ENCODE data around the gene HID1. TPM values are rescaled to one million over a fixed set of nuclear protein-coding genes. Genes with fewer than 3 reads are reported as not detected.
A peak's percentile ranks its signal among the peaks of the same experiment; 100 is the strongest.
"Not testable (repeated sequence)": the region's sequence is repeated elsewhere in the genome, so short reads cannot be mapped to it uniquely, and the experiment has no call there.

The HID1 gene
- total and polyA plus RNA-seq, 2 experiments from 2014 or later = 8.7 to 10.9 TPM

DNA sequence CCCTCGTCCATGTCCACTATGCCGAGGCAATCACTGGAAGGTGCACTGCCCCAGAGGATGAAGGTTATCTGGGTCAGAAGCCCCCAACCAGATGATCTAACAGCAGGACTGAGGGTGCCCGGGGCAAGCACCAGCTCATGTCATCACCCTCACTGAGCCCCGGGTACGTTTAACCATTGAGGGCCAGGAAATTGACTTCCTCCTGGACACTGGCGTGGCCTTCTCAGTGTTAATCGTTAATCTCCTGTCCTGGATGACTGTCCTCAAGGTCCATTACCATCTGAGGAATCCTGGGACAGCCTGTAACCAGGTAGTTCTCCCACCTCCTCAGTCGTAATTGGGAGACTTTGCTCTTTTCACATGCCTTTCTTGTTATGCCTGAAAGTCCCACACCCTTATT lies 61.1 kb downstream of the HID1 start:
- H3K36me3 ChIP-seq (ENCODE audit: insufficient read depth); DNase-seq (ENCODE audit: low spot score); H3K9me3 Mint-ChIP-seq; ATAC-seq; H3K4me3 ChIP-seq; H4K20me1 ChIP-seq (replicated peaks; ENCODE audit: insufficient read depth); H3K9me2 ChIP-seq (ENCODE audit: insufficient read depth); H3K4me3 Mint-ChIP-seq; H3K36me3 Mint-ChIP-seq (ENCODE audit: low read depth); H3K79me2 ChIP-seq (replicated peaks; ENCODE audit: insufficient read depth); H3F3A ChIP-seq (replicated peaks; ENCODE audit: low read depth); H3K27ac Mint-ChIP-seq; H2AFZ ChIP-seq; H3K4me2 ChIP-seq; H3K27me3 ChIP-seq (ENCODE audit: insufficient read depth); H3K27ac ChIP-seq (ENCODE audit: low read depth): not testable (repeated sequence)
- peaks cover 36% of the 10 kb centered on the region for H3K4me1 Mint-ChIP-seq
- H3K27me3 Mint-ChIP-seq (ENCODE audit: insufficient read depth, low read depth, poor library complexity) = peaks cover 11% of the 10 kb centered on the region
- H3K4me1 ChIP-seq (ENCODE audit: insufficient read depth) = peaks cover 31% of the 10 kb centered on the region

DNA sequence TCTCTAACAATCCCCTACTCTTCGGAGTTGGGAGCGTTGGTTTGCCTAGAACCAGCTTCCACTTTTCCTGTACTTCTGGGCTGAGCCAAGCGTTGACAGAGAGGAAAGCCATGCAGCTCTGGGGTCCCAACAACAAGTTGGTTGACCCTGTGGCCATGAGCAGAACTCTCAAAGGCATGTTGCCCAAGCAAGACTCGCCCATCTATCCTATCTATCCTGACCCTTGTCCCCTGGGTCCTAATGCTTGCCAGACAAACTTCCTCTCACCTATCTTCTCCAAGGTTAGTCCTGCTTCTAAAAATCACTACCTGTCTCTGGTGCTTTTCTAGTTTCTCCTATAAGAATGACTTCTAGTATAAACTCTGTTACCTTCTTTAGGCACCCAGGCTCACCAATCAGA lies 63.5 kb downstream of the HID1 start:
- H4K20me1 ChIP-seq (replicated peaks; ENCODE audit: insufficient read depth); H3K79me2 ChIP-seq (replicated peaks; ENCODE audit: insufficient read depth); H3K36me3 Mint-ChIP-seq (ENCODE audit: low read depth); H3K9me3 Mint-ChIP-seq; H3K36me3 ChIP-seq (ENCODE audit: insufficient read depth); H3K9me2 ChIP-seq (ENCODE audit: insufficient read depth); H3K27me3 ChIP-seq (ENCODE audit: insufficient read depth); H3K4me3 ChIP-seq; H3F3A ChIP-seq (replicated peaks; ENCODE audit: low read depth); H3K27me3 Mint-ChIP-seq (ENCODE audit: insufficient read depth, low read depth, poor library complexity); ATAC-seq; H3K27ac ChIP-seq (ENCODE audit: low read depth); H3K27ac Mint-ChIP-seq: not testable (repeated sequence)
- Histone ChIP-seq H3K4me2 (peak overlapping the region; percentile 66; the same call in 1 of the 2 replicates), H3K4me1 (ENCODE audit: insufficient read depth) (peaks cover 31% of the 10 kb centered on the region), H2AFZ (peak overlapping the region; percentile 87)
- peak; percentile 62 for DNase-seq (ENCODE audit: low spot score)
- Mint-ChIP-seq H3K4me1 (peaks cover 36% of the 10 kb centered on the region), H3K4me3 (peak overlapping the region; percentile 28; the same call in 1 of the 3 replicates)
- TF ChIP-seq, protein P1, sequence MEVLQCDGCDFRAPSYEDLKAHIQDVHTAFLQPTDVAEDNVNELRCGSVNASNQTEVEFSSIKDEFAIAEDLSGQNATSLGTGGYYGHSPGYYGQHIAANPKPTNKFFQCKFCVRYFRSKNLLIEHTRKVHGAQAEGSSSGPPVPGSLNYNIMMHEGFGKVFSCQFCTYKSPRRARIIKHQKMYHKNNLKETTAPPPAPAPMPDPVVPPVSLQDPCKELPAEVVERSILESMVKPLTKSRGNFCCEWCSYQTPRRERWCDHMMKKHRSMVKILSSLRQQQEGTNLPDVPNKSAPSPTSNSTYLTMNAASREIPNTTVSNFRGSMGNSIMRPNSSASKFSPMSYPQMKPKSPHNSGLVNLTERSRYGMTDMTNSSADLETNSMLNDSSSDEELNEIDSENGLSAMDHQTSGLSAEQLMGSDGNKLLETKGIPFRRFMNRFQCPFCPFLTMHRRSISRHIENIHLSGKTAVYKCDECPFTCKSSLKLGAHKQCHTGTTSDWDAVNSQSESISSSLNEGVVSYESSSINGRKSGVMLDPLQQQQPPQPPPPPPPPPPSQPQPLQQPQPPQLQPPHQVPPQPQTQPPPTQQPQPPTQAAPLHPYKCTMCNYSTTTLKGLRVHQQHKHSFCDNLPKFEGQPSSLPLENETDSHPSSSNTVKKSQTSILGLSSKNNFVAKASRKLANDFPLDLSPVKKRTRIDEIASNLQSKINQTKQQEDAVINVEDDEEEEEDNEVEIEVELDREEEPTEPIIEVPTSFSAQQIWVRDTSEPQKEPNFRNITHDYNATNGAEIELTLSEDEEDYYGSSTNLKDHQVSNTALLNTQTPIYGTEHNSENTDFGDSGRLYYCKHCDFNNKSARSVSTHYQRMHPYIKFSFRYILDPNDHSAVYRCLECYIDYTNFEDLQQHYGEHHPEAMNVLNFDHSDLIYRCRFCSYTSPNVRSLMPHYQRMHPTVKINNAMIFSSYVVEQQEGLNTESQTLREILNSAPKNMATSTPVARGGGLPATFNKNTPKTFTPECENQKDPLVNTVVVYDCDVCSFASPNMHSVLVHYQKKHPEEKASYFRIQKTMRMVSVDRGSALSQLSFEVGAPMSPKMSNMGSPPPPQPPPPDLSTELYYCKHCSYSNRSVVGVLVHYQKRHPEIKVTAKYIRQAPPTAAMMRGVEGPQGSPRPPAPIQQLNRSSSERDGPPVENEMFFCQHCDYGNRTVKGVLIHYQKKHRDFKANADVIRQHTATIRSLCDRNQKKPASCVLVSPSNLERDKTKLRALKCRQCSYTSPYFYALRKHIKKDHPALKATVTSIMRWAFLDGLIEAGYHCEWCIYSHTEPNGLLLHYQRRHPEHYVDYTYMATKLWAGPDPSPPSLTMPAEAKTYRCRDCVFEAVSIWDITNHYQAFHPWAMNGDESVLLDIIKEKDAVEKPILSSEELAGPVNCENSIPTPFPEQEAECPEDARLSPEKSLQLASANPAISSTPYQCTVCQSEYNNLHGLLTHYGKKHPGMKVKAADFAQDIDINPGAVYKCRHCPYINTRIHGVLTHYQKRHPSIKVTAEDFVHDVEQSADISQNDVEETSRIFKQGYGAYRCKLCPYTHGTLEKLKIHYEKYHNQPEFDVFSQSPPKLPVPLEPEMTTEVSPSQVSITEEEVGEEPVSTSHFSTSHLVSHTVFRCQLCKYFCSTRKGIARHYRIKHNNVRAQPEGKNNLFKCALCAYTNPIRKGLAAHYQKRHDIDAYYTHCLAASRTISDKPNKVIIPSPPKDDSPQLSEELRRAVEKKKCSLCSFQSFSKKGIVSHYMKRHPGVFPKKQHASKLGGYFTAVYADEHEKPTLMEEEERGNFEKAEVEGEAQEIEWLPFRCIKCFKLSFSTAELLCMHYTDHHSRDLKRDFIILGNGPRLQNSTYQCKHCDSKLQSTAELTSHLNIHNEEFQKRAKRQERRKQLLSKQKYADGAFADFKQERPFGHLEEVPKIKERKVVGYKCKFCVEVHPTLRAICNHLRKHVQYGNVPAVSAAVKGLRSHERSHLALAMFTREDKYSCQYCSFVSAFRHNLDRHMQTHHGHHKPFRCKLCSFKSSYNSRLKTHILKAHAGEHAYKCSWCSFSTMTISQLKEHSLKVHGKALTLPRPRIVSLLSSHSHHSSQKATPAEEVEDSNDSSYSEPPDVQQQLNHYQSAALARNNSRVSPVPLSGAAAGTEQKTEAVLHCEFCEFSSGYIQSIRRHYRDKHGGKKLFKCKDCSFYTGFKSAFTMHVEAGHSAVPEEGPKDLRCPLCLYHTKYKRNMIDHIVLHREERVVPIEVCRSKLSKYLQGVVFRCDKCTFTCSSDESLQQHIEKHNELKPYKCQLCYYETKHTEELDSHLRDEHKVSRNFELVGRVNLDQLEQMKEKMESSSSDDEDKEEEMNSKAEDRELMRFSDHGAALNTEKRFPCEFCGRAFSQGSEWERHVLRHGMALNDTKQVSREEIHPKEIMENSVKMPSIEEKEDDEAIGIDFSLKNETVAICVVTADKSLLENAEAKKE (CRISPR knock-in tag; IDR thresholded peaks at IDR 0.05) = peak; percentile 45; the same call in 1 of the 2 replicates

Measured in GM23338 (cell line).